Measurements from ENCODE around the gene COL4A5. TPM values are rescaled to one million over a fixed set of nuclear protein-coding genes. Genes with fewer than 3 reads are reported as not detected.
"Not testable (repeated sequence)": the region's sequence is repeated elsewhere in the genome, so short reads cannot be mapped to it uniquely, and the experiment has no call there.

The COL4A5 gene
- polyA plus RNA-seq, 6 donors from 2014 or later = not detected

DNA sequence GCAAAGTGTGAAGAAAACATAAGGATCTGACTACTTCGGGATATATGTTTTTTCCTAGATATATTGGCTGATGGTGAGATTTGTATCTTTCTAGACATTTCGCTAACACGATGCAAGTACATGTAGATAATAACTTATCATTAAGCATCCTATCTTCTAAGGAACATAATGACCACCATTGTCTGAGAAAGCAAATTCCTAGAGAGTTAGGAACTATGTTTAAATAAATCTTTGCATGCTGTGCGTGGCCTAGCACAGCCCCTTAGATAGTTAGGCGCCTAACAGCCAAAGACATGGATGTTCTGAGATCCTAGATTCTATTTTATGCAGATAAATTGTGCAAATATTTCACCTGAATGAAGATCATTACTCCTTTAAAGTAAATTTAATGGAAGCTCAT, 4.4 kb upstream of the COL4A5 start:
- DNase-seq (no peak), ATAC-seq (ENCODE audit: low read depth in 2 of 2) (no peak)
- H3K27me3 Mint-ChIP-seq = peaks cover 7 to 28% (median 20%) of the 10 kb centered on the region in 3 donors
- peaks cover 0 to 4% (median 0%) of the 10 kb centered on the region in 7 donors for H3K9me3 Mint-ChIP-seq
- H3K4me3 Mint-ChIP-seq = no peak overlapping the region
- H3K27ac Mint-ChIP-seq = no peak overlapping the region
- H3K4me1 Mint-ChIP-seq = peaks cover 0 to 8% (median 8%) of the 10 kb centered on the region in 3 donors
- H3K36me3 Mint-ChIP-seq = peaks cover 0 to 6% of the 10 kb centered on the region in 2 donors

DNA sequence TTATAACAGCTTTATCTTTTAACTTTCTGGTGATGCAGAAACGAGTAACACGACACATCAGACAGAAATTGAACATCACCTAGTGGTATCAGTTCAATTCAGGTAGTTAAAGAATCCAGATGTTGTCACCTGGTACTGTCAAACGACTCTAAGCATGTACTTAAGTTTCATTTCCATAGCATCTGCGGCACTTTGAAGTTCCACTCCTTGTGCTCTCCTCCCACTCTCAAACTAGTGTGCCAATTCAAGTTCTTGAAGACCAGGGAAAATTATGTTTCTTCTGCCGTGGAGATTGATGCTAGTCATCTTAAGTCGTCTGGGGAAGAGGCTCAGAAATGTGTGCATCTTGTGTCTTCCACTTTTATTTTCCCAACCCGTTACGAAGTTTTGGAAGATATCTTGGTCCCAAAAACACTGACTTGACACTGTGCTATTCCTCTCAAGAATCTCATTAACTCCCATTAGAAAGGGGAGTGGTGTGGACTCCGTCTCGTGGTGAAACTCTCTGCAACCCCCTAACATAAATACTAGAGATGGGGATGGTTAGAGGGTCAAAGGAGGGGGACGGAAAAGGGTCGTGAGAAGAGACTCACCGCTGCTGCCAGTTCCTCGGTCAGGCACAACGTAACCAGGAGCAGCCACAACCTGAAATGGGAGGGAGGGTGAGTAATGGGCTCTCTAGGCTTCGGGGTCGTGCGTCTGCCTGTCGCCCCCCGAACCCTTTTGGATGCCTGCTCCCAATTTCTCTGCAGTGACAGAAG, 2.1 kb upstream of the COL4A5 start:
- Mint-ChIP-seq H3K4me1 (peaks cover 0 to 13% (median 8%) of the 10 kb centered on the region in 3 donors), H3K9me3 (peaks cover 0 to 2% (median 0%) of the 10 kb centered on the region in 7 donors), H3K36me3 (peaks cover 0 to 6% of the 10 kb centered on the region in 2 donors), H3K27me3 (peaks cover 7 to 43% (median 26%) of the 10 kb centered on the region in 3 donors), H3K4me3 (no peak overlapping the region), H3K27ac (no peak overlapping the region)
- DNase-seq (no peak), ATAC-seq (ENCODE audit: low read depth in 2 of 2) (no peak)

DNA sequence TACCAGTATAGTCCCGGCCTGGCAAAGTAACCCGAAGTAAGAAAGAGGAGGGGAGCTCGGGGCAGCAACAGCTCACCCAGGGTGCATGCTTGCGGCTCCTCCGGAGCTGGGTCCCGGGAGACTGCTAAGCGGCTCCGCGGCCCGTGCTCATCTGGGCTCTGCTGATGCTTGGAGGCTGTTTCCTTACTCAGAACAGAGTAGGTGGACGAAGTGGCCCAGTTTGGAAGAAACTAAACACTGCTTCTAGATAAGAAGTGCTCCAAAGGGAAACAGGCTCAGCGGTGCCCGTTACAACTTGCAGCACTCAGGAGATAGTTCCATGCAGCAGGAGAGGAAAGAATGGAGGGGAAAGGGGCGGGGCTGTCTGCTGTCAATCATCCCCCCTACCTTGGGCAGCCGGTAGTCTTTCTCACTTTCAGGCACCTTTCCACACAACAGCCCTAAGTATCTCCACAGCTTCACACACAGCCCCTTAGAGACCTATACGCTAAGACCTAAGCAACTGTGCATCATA, 1.5 kb upstream of the COL4A5 start, which contains the start of gene COL4A6:
Gene COL4A6, minus strand, starts transcription at position 313 of the 514 bp plus-strand sequence. Its CDS starts 226 bp downstream, at position 87.
- no peak within 1 kb of the TSS for H3K4me3 Mint-ChIP-seq
- H3K4me1 Mint-ChIP-seq = peaks cover 0 to 13% (median 8%) of the 10 kb centered on the region in 3 donors
- DNase-seq = no peak
- ATAC-seq (ENCODE audit: low read depth in 2 of 2) = no peak
- H3K9me3 Mint-ChIP-seq = peaks cover 0 to 2% (median 0%) of the 10 kb centered on the region in 7 donors
- H3K27ac Mint-ChIP-seq = no peak within 1 kb of the TSS
- H3K27me3 Mint-ChIP-seq = peaks cover 7 to 43% (median 26%) of the 10 kb centered on the region in 3 donors
- peaks cover 0 to 6% of the 10 kb centered on the region in 2 donors for H3K36me3 Mint-ChIP-seq

DNA sequence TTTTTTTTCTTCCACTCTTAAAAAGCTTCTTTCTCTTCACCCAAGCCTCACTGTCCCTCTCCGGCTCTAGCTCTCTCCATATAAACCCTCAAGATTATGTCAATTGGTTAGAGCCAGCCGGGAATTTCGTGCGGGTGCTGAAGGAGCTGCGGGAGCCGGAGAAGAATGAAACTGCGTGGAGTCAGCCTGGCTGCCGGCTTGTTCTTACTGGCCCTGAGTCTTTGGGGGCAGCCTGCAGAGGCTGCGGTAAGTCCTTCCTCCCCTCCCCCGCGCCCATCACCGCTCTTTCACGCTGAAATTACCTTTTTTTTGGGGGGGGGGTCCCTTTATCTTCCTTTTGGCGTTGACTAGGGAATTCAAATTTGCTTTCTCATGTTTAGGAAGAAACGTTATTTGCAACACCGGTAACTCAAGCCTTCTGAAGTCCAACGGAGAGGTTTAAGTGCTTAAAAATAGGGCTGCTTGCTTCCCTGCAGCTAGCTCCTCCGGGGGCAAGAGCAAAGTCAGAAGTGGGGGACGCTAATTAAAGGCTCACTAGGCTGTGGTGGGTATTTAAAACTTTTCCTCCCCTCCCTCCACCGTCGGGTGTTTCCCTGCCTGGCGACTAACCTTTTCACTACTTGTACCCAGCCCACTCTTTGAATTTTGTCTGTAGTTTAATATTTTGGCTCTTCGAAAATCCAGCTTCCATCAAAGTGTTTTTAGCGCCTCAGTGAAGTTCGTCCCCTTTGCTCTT, 491 bp downstream of the COL4A5 start:
- ATAC-seq (ENCODE audit: low read depth in 2 of 2) (no peak), DNase-seq (no peak)
- Mint-ChIP-seq H3K27me3 (peaks cover 7 to 43% (median 26%) of the 10 kb centered on the region in 3 donors), H3K4me1 (peaks cover 0 to 13% (median 8%) of the 10 kb centered on the region in 3 donors), H3K27ac (no peak overlapping the region), H3K36me3 (peaks cover 0 to 6% of the 10 kb centered on the region in 2 donors), H3K9me3 (peaks cover 0 to 7% (median 2%) of the 10 kb centered on the region in 7 donors), H3K4me3 (peak overlapping the region in 6 of 8 donors; percentile 41 to 75 (median 53))

DNA sequence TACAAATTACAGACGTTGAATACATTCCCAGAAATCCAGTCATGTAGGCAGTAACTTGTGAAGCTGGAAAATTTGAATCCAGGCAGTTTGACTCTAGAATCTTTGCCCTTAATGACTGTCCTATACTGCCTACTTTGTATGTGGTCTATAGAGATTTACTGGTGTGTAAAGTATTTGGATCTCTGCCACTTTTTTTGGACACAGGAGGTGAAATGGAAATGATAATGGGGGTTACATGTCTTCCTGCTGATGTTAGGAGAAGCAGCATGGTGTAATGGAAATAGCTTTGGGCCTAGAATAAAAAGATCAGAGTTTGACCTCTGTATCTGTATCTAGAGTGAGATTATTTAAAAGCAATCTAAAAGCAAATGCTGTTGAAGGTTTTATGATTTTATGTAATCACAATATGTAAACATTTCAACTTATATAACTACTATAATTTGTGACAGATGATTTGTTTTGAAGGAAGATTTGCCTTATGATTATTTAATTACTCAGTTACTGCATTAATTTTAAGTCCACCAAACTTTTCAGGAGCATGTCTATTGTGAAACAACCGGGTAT, 3.3 kb downstream of the COL4A5 start:
- Mint-ChIP-seq H3K9me3 (peaks cover 0 to 9% (median 2%) of the 10 kb centered on the region in 7 donors), H3K4me3 (no peak overlapping the region), H3K27me3 (peaks cover 7 to 36% (median 19%) of the 10 kb centered on the region in 3 donors), H3K36me3 (peaks cover 0 to 6% of the 10 kb centered on the region in 2 donors), H3K27ac (no peak overlapping the region), H3K4me1 (peaks cover 0 to 13% (median 8%) of the 10 kb centered on the region in 3 donors)
- ATAC-seq (ENCODE audit: low read depth in 2 of 2) (no peak), DNase-seq (no peak)

DNA sequence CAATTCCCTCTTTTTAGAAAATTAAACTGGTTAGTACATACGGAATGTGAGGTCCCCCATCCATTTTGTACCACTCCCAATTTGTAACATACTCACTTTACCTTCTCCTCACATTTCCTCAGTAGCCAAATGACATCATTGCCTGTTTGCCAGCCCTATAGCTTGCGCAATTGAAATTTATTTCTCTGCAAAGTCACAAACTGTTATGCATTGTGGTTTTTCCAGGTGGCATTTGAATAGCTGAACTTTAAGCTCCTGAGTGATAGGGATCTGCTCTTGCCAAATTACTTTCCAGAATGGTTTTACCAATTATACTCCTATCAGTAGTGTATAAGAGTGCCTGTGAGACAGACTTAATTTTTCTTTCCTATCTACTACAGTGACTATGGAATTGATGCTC, 7.7 kb downstream of the COL4A5 start:
- DNase-seq = no peak
- ATAC-seq (ENCODE audit: low read depth in 2 of 2) = no peak
- no peaks in the 10 kb centered on the region for H3K4me1 Mint-ChIP-seq
- no peak overlapping the region for H3K27ac Mint-ChIP-seq
- H3K9me3 Mint-ChIP-seq = peaks cover 0 to 9% (median 3%) of the 10 kb centered on the region in 7 donors
- no peaks in the 10 kb centered on the region for H3K36me3 Mint-ChIP-seq
- no peak overlapping the region for H3K4me3 Mint-ChIP-seq
- peaks cover 0 to 1% (median 0%) of the 10 kb centered on the region in 3 donors for H3K27me3 Mint-ChIP-seq

DNA sequence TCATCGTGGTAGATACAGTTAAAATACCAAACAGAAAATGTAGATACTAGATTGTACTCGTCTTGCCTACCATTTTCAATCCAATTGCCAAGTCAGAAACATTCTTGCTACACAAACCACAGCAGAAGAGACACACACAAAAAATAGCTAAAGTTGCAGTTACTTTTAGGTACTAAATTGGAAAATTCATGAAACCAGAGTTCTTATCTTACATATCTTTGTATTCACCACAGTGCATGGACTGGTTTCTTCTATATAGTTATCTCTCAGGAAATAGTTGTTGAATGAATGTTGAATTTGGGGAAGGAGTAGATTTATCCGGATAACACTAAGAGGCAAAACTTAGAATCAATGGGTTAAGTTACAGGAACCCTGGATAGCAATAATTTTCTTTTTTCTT, 14.2 kb downstream of the COL4A5 start:
- no peaks in the 10 kb centered on the region for H3K4me1 Mint-ChIP-seq
- ATAC-seq (ENCODE audit: low read depth in 2 of 2) = no peak

DNA sequence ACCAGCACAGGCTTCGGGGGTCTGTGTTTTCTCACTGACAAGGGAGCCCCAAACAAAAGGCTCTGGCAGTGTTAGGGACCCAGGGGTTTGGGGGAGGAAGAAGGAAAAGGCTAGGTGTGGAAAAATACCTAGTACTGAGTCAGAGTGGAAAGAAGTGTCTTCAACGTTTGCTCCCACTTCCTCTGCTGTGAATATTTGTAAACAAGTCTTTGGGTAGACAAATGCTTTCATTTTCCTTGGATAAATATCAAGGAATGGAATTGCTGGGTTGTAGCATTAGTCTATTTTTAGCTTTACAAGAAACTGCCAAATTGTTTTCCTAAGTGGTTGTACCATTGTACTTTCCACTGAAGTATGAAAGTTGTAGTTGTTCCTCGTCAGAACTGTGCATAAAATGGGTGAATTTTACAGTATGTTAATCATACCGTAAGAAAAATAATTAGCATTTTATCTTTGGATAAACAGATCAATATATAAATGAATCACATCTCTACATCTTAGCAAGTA, 17.4 kb downstream of the COL4A5 start:
- ATAC-seq (ENCODE audit: low read depth in 2 of 2) = no peak
- Mint-ChIP-seq H3K36me3 (no peaks in the 10 kb centered on the region), H3K4me1 (no peaks in the 10 kb centered on the region)

More for the DNA sequence above, 14.2 kb downstream of the COL4A5 start:
- Mint-ChIP-seq H3K4me3 (no peak overlapping the region), H3K9me3 (peaks cover 0 to 4% (median 0%) of the 10 kb centered on the region in 7 donors), H3K27me3 (no peaks in the 10 kb centered on the region), H3K36me3 (no peaks in the 10 kb centered on the region), H3K27ac (no peak overlapping the region)
- DNase-seq = no peak

DNA sequence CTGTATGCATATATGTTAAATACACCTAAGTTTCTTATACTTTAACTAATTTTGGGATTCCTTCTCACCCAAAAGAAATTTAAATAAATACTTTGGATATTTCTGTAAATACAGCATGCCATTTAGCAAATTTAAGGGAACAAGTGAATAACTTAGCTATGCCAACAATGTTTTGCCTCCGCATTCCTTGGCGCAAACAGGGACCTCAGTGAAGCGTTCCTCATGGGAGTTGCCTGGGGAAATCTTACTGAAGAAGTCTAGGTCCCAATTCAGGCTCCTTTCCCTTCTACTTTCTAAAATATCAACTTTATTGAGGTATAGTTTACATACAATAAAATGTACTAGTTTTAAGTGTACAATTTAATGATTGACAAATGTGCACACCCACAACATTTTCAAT, 25.0 kb downstream of the COL4A5 start:
- Mint-ChIP-seq H3K36me3 (no peaks in the 10 kb centered on the region), H3K27me3 (no peaks in the 10 kb centered on the region), H3K27ac (no peak overlapping the region), H3K9me3 (no peaks in the 10 kb centered on the region), H3K4me3 (no peak overlapping the region), H3K4me1 (no peaks in the 10 kb centered on the region)
- ATAC-seq (ENCODE audit: low read depth in 2 of 2) (no peak), DNase-seq (no peak)

More for the DNA sequence above, 17.4 kb downstream of the COL4A5 start:
- no peak overlapping the region for H3K27ac Mint-ChIP-seq
- no peak overlapping the region for H3K4me3 Mint-ChIP-seq
- H3K27me3 Mint-ChIP-seq = no peaks in the 10 kb centered on the region
- peaks cover 0 to 3% (median 0%) of the 10 kb centered on the region in 7 donors for H3K9me3 Mint-ChIP-seq
- no peak for DNase-seq

DNA sequence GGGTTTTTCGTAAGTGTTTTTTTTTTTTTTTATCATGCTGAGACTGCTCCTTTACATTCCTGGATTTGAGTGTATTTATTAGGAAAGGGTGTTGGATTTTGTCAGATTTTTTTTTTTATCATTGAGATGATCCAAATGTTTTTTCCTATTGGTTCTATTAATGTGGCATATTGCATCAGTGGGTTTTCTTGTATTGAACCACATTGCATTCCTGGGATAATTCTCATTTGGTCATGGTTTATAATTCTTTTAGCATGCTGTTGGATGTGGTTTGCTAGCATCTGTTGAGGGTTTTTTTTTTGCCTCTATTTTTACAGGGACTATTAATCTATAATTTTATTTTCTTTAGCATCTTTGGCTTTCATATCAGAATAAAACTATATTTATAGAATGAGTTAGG, 28.8 kb downstream of the COL4A5 start:
- ATAC-seq (ENCODE audit: low read depth in 2 of 2) = no peak
- H3K9me3 Mint-ChIP-seq = peaks cover 0 to 8% (median 2%) of the 10 kb centered on the region in 7 donors
- no peaks in the 10 kb centered on the region for H3K27me3 Mint-ChIP-seq
- H3K27ac Mint-ChIP-seq = no peak overlapping the region
- DNase-seq = no peak
- H3K4me3 Mint-ChIP-seq = no peak overlapping the region
- H3K4me1 Mint-ChIP-seq = no peaks in the 10 kb centered on the region
- no peaks in the 10 kb centered on the region for H3K36me3 Mint-ChIP-seq

DNA sequence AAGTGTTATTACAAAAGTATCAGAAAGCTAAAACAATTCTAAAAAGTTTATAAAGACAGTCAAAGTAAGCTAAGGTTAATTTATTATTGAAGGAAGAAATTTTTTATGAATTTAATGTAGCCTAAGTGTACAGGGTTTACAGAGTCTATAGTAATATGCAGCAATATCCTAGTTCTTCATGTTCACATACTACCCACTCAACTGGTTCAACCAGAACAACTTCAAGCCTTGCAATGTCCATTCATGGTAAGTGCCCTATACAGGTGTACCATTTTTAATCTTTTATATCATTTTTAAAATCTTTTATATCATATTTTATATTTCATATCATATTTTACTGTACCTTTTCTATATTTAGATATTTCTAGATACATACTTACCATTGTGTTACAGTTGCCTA, 34.3 kb downstream of the COL4A5 start:
- peaks cover 0 to 8% (median 5%) of the 10 kb centered on the region in 7 donors for H3K9me3 Mint-ChIP-seq
- ATAC-seq (ENCODE audit: low read depth in 2 of 2) = no peak
- no peaks in the 10 kb centered on the region for H3K36me3 Mint-ChIP-seq
- no peak for DNase-seq
- H3K27me3 Mint-ChIP-seq = no peaks in the 10 kb centered on the region
- no peaks in the 10 kb centered on the region for H3K4me1 Mint-ChIP-seq
- H3K27ac Mint-ChIP-seq = no peak overlapping the region
- H3K4me3 Mint-ChIP-seq = no peak overlapping the region

DNA sequence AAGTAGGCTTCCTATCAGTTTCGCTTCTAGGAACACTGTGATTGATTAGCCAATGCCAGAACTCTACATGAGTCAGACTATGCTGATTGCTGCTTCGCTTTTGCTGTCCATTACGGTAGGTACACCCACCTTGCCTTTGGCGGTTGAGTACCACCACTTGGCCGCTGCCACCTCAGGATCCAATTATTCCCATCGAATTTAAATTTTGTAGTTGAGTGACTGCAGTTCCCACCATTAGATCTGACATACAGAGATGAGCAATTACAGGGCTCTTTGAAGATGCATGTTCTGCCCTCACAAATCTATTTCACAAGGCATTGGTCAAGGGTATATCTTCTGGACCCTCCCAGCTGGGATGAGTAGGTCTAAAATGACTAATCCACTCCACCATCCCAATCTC, 41.9 kb downstream of the COL4A5 start:
- H3K27ac Mint-ChIP-seq; H3K4me3 Mint-ChIP-seq; H3K4me1 Mint-ChIP-seq; H3K36me3 Mint-ChIP-seq; ATAC-seq (ENCODE audit: low read depth in 2 of 2); H3K27me3 Mint-ChIP-seq; H3K9me3 Mint-ChIP-seq; DNase-seq: not testable (repeated sequence)

DNA sequence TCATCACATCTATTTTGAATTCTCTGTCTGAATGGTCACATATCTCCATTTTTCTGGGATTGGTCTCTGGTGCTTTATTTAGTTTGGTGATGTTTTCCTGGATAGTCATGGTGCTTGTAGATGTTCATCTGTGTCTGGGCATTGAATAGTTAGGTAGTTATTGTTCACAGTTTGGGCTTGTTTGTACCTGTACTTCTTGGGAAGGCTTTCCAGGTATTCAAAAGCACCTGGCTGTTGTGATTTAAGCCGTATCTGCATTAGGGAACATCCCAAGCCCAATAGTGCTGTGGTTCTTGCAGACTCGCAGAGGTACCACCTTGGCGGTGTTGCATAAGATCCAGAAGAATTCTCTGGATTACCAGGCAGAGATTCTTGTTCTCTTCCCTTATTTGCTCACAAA, 44.6 kb downstream of the COL4A5 start:
- H3K27me3 Mint-ChIP-seq = no peaks in the 10 kb centered on the region
- H3K36me3 Mint-ChIP-seq = no peaks in the 10 kb centered on the region
- no peak overlapping the region for H3K27ac Mint-ChIP-seq
- peaks cover 0 to 9% (median 4%) of the 10 kb centered on the region in 7 donors for H3K9me3 Mint-ChIP-seq
- ATAC-seq (ENCODE audit: low read depth in 2 of 2) (no peak), DNase-seq (no peak)
- H3K4me3 Mint-ChIP-seq = peak overlapping the region in 1 of 8 donors; percentile 12
- H3K4me1 Mint-ChIP-seq = no peaks in the 10 kb centered on the region
